Measurements from ENCODE around the gene PDIA6.
A peak's percentile ranks its signal among the peaks of the same experiment; 100 is the strongest.

PDIA6 gene

DNA sequence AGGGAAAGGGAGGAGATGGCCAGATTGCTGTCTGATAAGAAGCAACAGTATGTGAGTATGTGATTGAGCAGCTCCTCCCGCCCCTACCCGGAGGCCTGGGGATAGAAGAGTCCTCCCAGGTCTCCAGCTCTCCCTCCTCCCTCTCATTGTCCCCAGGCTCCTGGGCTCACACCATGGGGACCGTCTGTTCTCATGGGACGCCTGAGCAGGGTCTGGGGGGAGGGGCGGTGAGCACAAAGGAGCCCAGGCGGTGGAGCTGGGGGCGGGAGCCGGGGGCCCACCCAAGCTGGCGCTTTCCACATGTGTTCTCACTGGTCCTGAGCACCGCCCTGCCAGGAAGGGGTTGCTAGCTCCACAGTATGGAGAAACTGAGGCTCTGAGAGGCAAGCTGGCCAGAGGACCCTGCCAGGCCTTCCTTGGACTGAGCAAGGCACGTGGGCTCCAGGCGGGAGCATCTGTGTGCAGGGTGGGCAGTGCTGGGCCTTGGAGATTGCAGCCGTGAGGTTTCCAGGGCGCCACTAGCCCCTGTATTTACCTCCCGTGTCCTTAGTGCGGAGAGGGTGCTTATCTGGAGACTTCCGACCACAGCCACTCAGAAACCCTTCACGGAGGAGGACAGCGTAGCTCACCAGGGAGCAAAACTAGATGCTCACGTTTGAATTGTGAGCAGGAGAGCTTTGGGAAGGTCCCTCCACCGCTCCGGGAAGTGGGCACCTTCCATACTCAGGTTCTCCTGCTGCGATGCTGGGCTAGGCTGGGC lies 37.4 kb downstream of the PDIA6 start:
- peaks cover 24% of the 10 kb centered on the region for H3K36me3 ChIP-seq (ENCODE audit: control insufficient read depth, insufficient read depth, low read length)
- no peaks in the 10 kb centered on the region for H3K9me3 ChIP-seq (ENCODE audit: control insufficient read depth, low read length)
- 86 to 87% methylated on average over 14 to 19 of the region's 23 CpGs for WGBS, 2 experiments (ENCODE audit: insufficient coverage in 2 of 2)
- peaks cover 9% of the 10 kb centered on the region for H3K4me1 ChIP-seq (ENCODE audit: control insufficient read depth, insufficient read depth, low read length, poor library complexity, severe bottlenecking)
- H3K27ac ChIP-seq (ENCODE audit: low read depth, low read length, severe bottlenecking), result no peak overlapping the region
- H3K4me3 ChIP-seq (ENCODE audit: extremely low read depth, insufficient read depth, low read length, poor library complexity, severe bottlenecking), result no peak overlapping the region

DNA sequence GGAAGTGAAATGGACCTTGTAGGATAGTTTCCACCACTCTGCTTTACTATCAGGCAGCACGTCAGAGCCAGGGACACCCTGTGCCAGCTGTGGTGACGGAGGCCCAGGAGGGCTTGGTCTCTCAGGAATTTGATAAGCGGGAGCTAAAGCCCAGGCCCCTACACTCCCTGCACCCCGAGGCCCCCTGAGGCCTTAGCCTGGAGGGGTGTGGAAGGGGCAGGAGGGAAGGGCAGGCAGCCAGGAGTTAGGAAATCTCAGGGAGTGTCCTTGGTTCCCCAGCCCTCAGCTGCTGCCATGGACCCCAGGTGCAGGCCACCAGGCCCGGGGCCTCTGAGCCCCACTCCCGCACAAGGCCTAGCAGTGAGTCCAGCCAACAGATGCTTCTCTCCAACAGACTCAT lies 38.2 kb downstream of the PDIA6 start:
- H3K36me3 ChIP-seq (ENCODE audit: control insufficient read depth, insufficient read depth, low read length), result peaks cover 16% of the 10 kb centered on the region
- 63 to 83% methylated on average over 3 to 5 of the region's 6 CpGs for WGBS, 2 experiments (ENCODE audit: insufficient coverage in 2 of 2)
- H3K4me1 ChIP-seq (ENCODE audit: control insufficient read depth, insufficient read depth, low read length, poor library complexity, severe bottlenecking), result peaks cover 9% of the 10 kb centered on the region
- no peaks in the 10 kb centered on the region for H3K9me3 ChIP-seq (ENCODE audit: control insufficient read depth, low read length)
- peak overlapping the region; percentile 41 for H3K27ac ChIP-seq (ENCODE audit: low read depth, low read length, severe bottlenecking)
- no peak overlapping the region for H3K4me3 ChIP-seq (ENCODE audit: extremely low read depth, insufficient read depth, low read length, poor library complexity, severe bottlenecking)

DNA sequence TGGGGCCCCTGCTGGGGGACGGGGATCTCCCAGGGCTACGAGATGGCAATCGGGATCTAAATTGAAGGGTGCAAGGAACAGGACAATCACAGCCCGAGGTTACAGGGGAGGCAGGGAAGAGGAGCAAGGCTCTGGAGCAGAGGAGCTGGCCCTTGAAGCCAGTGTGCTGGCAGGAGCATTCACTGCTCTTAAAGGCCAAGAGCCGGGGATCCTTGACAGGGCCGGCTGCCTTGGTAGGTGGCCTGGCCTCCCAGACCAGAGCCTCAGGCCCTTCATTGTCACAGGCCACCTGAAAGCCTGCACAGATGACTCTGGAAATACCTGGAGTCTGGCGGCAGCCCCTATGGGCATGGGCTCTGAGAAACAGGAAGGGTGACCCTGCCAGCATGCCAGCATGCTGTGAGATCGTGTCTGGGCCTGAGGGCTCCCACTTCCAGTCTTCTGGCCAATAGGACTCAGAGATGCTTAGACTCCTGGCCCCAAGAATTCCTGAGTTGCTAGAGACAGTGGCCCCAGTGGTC lies 38.7 kb downstream of the PDIA6 start:
- no peak overlapping the region for H3K27ac ChIP-seq (ENCODE audit: low read depth, low read length, severe bottlenecking)
- H3K36me3 ChIP-seq (ENCODE audit: control insufficient read depth, insufficient read depth, low read length), result peaks cover 13% of the 10 kb centered on the region
- WGBS, 2 experiments (ENCODE audit: insufficient coverage in 2 of 2), result 86 to 92% methylated on average over 8 of the region's 8 CpGs
- peaks cover 9% of the 10 kb centered on the region for H3K4me1 ChIP-seq (ENCODE audit: control insufficient read depth, insufficient read depth, low read length, poor library complexity, severe bottlenecking)
- no peak overlapping the region for H3K4me3 ChIP-seq (ENCODE audit: extremely low read depth, insufficient read depth, low read length, poor library complexity, severe bottlenecking)
- no peaks in the 10 kb centered on the region for H3K9me3 ChIP-seq (ENCODE audit: control insufficient read depth, low read length)

DNA sequence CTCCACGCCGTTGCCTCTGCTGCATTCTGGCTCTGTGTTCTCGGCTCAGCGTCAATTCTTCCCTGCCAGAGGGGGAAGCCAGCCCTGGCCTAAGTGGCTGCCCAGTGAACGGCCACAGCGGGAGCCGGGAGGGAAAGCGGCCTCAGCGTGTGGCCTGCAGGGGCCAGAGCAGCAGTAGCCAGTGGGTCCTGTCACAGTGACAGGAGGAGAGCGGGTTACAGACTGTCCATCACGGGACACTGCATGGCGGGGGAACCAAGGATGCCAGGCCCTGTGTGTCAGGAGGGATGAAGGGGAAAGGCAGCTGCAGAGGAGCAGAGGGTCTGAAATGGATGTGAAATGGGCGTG lies 39.7 kb downstream of the PDIA6 start:
- H3K36me3 ChIP-seq (ENCODE audit: control insufficient read depth, insufficient read depth, low read length), result peaks cover 7% of the 10 kb centered on the region
- no peaks in the 10 kb centered on the region for H3K9me3 ChIP-seq (ENCODE audit: control insufficient read depth, low read length)
- no peak overlapping the region for H3K27ac ChIP-seq (ENCODE audit: low read depth, low read length, severe bottlenecking)
- H3K4me3 ChIP-seq (ENCODE audit: extremely low read depth, insufficient read depth, low read length, poor library complexity, severe bottlenecking), result no peak overlapping the region
- H3K4me1 ChIP-seq (ENCODE audit: control insufficient read depth, insufficient read depth, low read length, poor library complexity, severe bottlenecking), result peaks cover 9% of the 10 kb centered on the region
- WGBS, 2 experiments (ENCODE audit: insufficient coverage in 2 of 2), result 86 to 90% methylated on average over 12 to 13 of the region's 13 CpGs

DNA sequence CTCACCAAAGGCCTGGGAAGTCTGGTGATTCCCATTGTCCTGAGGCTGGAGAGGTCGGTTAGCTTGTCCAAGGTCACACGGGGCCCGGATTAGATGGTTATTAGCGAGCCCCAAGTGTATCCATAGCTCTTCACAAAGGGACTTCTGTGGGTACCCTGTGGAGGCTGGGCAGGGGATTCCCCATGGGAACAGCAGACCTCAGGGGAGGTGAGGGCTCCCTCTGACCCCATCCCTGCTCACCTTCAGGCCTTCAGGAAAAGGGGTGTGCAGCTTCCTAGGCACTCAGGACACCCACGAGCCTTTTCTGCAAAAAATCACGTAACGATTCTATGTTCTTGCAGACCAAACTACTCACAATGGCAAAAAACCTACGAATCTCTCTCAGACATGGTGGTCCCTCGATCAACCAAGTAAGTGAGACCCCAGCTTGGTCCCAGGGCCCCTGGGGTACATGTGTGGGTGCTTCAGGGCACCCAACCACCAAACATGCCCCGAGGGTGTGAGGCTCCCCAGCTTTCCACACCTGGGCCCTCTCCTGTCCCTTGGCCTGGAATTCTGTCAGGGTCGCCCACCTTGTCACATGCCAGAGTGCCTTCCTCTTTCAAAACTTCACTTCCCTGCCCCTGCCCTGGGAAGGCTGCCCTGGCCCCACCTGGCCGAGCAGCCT lies 40.3 kb downstream of the PDIA6 start:
- H3K36me3 ChIP-seq (ENCODE audit: control insufficient read depth, insufficient read depth, low read length), result peaks cover 7% of the 10 kb centered on the region
- peaks cover 9% of the 10 kb centered on the region for H3K4me1 ChIP-seq (ENCODE audit: control insufficient read depth, insufficient read depth, low read length, poor library complexity, severe bottlenecking)
- H3K4me3 ChIP-seq (ENCODE audit: extremely low read depth, insufficient read depth, low read length, poor library complexity, severe bottlenecking), result no peak overlapping the region
- H3K9me3 ChIP-seq (ENCODE audit: control insufficient read depth, low read length), result no peaks in the 10 kb centered on the region
- WGBS, 2 experiments (ENCODE audit: insufficient coverage in 2 of 2), result 91 to 98% methylated on average over 9 to 12 of the region's 12 CpGs
- no peak overlapping the region for H3K27ac ChIP-seq (ENCODE audit: low read depth, low read length, severe bottlenecking)

- no peak overlapping the region for H3K4me3 ChIP-seq (ENCODE audit: extremely low read depth, insufficient read depth, low read length, poor library complexity, severe bottlenecking)
- H3K36me3 ChIP-seq (ENCODE audit: control insufficient read depth, insufficient read depth, low read length), result peaks cover 7% of the 10 kb centered on the region
- no peaks in the 10 kb centered on the region for H3K9me3 ChIP-seq (ENCODE audit: control insufficient read depth, low read length)
- WGBS, 2 experiments (ENCODE audit: insufficient coverage in 2 of 2), result 94% methylated on average over 9 of the region's 13 CpGs
- H3K4me1 ChIP-seq (ENCODE audit: control insufficient read depth, insufficient read depth, low read length, poor library complexity, severe bottlenecking), result peaks cover 9% of the 10 kb centered on the region
- no peak overlapping the region for H3K27ac ChIP-seq (ENCODE audit: low read depth, low read length, severe bottlenecking)
Measured at GRCh38 chr2:10771786-10772185, 40.8 kb downstream of the PDIA6 start.

DNA sequence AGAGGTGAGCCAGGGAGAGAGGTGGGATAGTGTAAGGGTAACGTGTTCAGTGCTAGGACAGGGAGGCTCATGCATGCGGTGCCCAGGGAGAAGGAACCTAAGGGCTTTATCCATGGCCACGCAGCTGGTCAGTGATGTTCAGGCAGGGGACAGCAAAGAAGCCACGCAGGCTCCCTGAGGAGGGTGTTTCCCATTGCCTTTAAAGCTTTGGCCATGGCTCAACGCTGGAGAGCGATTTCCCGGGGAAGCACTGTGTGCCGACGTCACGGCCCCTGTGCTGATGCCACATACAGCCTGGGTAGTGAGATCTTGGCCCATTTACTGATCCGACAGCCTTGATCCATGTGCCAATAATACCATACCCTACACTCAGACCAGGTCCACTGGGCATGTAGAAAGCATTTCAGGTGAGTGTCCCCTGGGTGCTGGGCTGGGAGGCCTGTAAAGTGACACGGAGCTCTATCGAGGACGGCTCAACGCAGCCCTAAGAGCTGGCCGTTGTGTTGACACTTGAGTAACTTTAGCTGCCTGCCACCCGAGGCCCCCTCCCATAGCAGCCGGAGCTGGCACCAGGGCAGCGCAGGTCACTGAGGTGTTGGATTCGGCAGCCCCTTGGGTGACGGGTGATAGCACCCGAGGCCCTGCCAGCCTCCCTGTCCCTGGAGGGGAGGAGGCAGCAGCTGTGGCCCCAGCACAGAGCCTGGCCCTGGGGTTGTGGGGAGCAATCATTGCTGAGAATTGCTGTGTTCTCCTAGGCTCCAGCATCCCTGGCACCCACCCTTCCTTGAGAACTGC lies 41.4 kb downstream of the PDIA6 start:
- Histone ChIP-seq H3K4me3 (ENCODE audit: extremely low read depth, insufficient read depth, low read length, poor library complexity, severe bottlenecking) (no peak overlapping the region), H3K4me1 (ENCODE audit: control insufficient read depth, insufficient read depth, low read length, poor library complexity, severe bottlenecking) (peaks cover 9% of the 10 kb centered on the region), H3K36me3 (ENCODE audit: control insufficient read depth, insufficient read depth, low read length) (peaks cover under 1% of the 10 kb centered on the region), H3K9me3 (ENCODE audit: control insufficient read depth, low read length) (no peaks in the 10 kb centered on the region), H3K27ac (ENCODE audit: low read depth, low read length, severe bottlenecking) (no peak overlapping the region)
- WGBS, 2 experiments (ENCODE audit: insufficient coverage in 2 of 2), result 90 to 91% methylated on average over 18 to 19 of the region's 22 CpGs

- Histone ChIP-seq H3K27ac (ENCODE audit: low read depth, low read length, severe bottlenecking) (no peak overlapping the region), H3K9me3 (ENCODE audit: control insufficient read depth, low read length) (no peaks in the 10 kb centered on the region), H3K4me3 (ENCODE audit: extremely low read depth, insufficient read depth, low read length, poor library complexity, severe bottlenecking) (no peak overlapping the region), H3K36me3 (ENCODE audit: control insufficient read depth, insufficient read depth, low read length) (no peaks in the 10 kb centered on the region), H3K4me1 (ENCODE audit: control insufficient read depth, insufficient read depth, low read length, poor library complexity, severe bottlenecking) (no peaks in the 10 kb centered on the region)
- WGBS, 2 experiments (ENCODE audit: insufficient coverage in 2 of 2), result 77 to 88% methylated on average over 13 to 14 of the region's 16 CpGs
Measured at GRCh38 chr2:10768063-10768507, 44.5 kb downstream of the PDIA6 start.

GRCh38 chr2:10765914-10766313 lies 46.7 kb downstream of the PDIA6 start:
- Histone ChIP-seq H3K36me3 (ENCODE audit: control insufficient read depth, insufficient read depth, low read length) (no peaks in the 10 kb centered on the region), H3K9me3 (ENCODE audit: control insufficient read depth, low read length) (no peaks in the 10 kb centered on the region), H3K4me1 (ENCODE audit: control insufficient read depth, insufficient read depth, low read length, poor library complexity, severe bottlenecking) (no peaks in the 10 kb centered on the region), H3K4me3 (ENCODE audit: extremely low read depth, insufficient read depth, low read length, poor library complexity, severe bottlenecking) (no peak overlapping the region), H3K27ac (ENCODE audit: low read depth, low read length, severe bottlenecking) (no peak overlapping the region)
- WGBS, 2 experiments (ENCODE audit: insufficient coverage in 2 of 2), result 90 to 100% methylated on average over 6 to 12 of the region's 12 CpGs

DNA sequence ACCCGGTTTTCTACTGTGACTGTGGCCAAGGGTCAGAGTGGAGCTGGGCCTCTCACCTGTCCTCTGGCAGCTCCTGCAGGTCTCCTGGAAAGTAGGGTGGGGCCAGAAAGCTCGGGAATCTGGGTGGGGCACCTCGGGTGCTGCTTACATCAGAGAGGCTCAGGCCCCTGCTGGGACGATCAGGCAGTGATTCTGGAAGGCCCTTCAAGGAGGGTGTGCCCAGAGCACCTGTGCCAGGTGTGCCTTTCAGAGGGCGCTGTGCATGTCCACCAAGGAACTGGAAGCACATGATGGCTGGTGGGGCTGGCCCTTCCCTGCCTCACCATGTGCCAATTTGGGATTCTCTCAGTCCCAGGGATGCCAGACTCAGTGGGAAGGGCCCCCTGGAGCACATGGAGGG lies 47.1 kb downstream of the PDIA6 start:
- no peak overlapping the region for H3K27ac ChIP-seq (ENCODE audit: low read depth, low read length, severe bottlenecking)
- WGBS, 2 experiments (ENCODE audit: insufficient coverage in 2 of 2), result 80 to 83% methylated on average over 4 to 5 of the region's 5 CpGs
- no peaks in the 10 kb centered on the region for H3K4me1 ChIP-seq (ENCODE audit: control insufficient read depth, insufficient read depth, low read length, poor library complexity, severe bottlenecking)
- no peaks in the 10 kb centered on the region for H3K9me3 ChIP-seq (ENCODE audit: control insufficient read depth, low read length)
- no peaks in the 10 kb centered on the region for H3K36me3 ChIP-seq (ENCODE audit: control insufficient read depth, insufficient read depth, low read length)
- no peak overlapping the region for H3K4me3 ChIP-seq (ENCODE audit: extremely low read depth, insufficient read depth, low read length, poor library complexity, severe bottlenecking)
